HG03575 (cell line): ENCODE measurements around the gene PTGS2.
"Not testable (repeated sequence)": the region's sequence is repeated elsewhere in the genome, so short reads cannot be mapped to it uniquely, and the experiment has no call there.

ENCODE experiments used
- ATAC-seq: cut with Tn5 transposase; IDR thresholded peaks from one replicate; pipeline ENCODE4 v1.9.1; 2021; ENCODE audit not compliant: unreplicated experiment, insufficient number of reproducible peaks, low FRiP score; ENCODE audit errors: extremely low read depth

PTGS2 gene

DNA sequence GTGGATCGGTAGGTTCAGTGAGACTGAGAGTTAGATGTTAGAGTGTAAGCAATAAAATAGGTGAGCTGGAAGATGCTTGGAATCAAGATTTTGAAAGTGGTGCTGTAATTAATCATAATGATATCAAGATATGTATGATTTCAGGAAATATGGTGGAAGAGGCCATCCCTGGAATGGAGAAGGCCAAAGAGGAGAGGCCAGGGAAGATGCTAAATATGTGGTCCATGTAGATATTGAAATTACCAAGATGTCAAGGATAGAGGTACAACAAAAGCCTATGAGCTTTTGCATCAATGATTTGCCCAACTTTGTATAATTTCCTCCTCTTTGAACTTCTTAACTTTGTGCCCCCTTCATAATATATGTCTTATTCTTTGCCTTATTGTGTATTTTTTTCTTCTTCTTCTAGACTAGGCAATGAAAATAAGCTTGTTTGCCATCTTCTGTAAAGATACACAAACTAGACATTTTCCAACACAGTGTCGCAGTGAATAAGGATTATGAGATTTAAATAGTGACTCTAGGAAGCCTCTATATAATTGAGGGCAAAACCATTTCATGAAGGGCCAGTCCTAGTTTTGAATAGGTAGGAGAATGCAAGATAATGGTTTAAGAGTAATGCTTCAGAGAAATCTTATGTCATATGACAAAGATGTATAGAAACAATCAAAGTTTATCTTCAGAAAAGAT, 8.9 kb downstream of the PTGS2 start:
- ATAC-seq: no peak

DNA sequence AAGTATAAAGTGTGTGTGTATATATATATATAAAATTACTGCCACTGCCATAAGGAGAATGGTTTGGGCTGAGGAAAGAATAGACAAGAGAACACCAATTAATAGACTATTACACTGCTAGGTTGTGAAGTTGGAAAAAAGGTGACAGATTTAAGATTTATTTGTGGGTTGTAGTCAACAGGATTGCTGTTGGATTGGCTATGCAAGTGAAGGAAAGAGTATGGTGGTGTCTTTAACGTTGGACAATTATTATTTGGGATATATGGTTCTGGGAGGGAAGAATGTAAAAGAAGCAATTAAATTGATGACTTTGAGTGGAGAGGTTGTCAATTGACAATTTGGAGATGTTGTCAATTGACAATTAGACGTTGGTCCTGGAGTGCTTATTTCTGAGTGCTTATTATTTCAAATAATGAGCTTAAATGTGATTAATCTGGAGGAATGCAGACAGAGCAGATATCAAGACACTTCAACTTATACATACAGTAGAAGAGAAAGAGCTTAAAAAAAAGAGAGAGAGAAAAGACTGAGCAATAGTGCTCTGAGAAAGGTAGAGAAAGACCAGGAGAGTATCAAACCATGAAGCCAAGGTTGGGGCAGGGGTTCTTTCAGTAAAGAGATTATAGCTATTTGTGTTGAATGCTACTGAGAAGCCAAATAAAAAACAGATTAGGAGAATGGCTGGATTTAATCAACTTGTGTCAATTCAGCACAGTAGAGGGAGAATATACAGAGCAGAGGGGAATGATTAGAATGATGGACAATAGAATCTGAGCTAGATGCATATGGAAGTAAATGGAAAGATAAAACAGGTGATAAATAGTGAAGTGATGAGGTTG, 9.7 kb downstream of the PTGS2 start:
- ATAC-seq: no peak

DNA sequence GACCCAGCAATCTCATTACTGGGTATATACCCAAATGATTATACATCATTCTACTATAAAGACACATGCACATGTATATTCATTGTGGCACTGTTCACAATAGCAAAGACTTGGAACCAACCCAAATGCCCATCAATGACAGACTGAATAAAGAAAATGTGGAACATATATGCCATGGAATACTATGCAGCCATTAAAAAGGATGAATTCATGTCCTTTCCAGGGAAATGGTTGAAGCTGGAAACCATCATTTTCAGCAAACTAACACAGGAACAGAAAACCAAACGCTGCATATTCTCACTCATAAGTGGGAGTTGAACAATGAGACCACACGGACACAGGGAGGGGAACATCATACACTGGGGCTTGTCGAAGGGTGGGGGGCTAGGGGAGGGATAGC, 10.4 kb downstream of the PTGS2 start:
- not testable (repeated sequence) for ATAC-seq

DNA sequence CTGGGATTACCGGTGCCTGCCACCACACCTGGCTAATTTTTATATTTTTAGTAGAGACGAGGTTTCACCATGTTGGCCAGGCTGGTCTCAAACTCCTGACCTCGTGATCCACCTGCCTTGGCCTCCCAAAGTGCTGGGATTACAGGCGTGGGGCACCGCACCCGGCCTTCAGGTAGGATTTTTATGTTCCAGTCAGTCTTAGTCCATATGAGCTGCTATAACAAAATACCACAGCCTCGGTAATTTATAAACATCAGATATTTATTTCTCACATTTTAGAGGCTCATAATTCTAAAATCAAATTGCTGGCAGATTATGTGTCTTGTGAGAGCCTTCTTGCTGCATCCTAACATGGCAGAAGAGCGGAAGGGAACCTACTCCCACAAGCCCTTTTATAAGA, 16.0 kb downstream of the PTGS2 start:
- not testable (repeated sequence) for ATAC-seq

DNA sequence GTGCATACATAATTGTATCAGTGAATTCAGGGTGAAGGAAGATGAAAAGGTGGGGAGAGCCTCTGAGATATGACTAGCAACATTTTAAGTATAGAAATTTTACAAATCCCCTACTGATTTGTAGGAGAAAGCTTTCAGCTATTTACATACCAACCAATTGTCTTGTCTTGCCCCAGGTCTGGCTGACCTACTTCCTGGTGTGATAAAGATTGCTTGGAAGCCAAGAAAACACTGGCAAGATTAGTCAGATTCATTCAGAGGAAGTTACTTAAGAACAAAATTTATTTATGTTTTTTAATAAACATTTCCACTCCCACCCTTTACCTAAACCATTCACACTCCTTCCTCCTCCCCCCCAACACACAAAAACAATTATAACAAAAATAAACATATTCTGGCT, 17.5 kb downstream of the PTGS2 start:
- no peak for ATAC-seq

DNA sequence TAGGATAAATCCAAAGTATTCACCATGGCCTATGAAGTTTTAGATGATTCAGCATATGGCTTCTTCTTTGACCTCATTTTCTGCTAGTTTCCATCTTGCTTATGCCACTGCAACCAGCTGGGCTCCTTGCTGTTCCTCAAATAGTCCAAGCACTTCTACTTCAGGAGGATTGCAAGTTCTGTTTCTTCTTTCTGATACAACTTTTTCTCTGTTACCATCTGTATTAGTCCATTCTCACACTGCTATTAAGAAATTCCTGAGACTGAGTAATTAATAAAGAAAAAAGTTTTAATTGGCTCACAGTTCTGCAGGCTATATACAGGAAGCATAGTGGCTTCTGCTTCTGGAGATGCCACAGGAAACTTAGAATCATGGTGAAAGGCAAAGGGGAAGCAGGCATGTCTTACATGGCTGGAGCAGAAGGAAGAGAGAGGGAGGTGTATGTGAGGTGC, 20.3 kb downstream of the PTGS2 start:
- no peak for ATAC-seq

DNA sequence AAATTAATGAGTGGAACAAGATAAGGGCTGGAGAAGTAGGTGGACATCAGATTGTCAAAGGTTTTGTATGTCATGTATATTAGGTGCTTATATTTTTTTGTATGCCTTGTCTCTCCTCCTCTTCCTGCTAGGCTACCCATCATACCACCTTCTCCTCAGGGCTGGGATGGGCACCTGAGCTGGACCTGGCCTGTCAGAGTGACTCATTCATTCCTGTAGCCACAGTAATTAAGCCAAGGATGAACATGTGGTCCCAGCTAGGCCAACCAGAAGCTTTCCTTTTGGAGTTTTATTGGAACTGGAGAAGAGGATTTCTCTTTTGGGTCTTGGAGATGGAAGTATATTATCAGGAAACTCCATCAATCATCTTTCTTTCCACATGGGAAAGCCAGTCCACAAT, 21.2 kb downstream of the PTGS2 start:
- no peak for ATAC-seq

DNA sequence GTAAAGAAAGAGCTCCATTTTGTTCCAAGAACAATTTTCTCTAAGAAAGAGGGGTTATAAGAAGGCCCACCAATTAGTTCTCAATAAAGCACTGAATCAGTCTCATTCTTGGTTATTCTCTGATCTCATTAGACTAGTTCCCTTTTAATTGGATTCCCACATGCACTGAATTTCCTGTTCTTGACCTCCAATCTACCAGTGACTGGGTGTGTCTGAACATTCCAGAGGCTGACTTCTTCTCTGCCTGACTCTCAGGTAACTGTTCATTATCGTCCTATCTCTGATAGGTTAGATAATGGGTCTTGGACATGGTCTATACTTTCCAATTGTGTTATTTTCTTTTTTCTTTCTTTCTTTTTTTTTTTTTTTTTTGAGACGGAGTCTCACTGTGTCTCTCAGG, 22.7 kb downstream of the PTGS2 start:
- no peak for ATAC-seq

DNA sequence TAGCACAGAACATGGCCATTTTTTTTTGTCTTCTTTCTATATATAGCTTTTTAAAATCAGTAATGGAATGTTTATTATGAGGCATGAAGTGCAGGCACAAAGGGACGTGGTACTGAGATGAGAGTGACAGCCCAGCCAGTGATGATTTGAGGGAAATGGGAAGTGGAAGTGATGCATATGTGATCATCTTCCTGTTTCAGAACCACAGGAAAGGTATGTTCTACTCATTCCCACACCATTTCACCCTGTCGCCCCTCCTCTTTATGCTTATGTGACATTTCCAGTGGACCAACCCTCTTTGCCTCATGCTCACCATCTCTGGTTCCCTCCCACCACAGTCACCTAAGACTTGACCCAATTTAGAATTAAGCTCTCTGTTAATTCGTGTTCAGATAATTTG, 24.3 kb downstream of the PTGS2 start:
- no peak for ATAC-seq

DNA sequence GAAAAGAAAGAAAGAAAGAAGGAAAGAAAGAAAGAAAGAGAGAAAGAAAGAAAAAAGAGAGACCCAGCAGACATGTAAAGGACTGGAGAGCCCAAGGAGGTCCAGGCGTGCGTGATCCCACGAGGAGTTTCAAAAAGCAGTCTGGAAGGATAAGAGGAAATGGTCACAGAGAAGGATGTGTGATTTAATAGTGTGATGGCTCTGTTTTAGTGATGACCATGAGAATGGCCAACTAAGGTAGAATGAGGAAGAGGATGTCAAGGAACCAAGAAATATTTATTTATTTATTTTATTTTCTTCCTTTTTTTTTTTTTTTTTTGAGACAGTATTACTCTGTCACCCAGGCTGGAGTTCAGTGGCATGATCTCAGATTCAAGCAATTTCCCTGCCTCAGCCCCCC, 25.5 kb downstream of the PTGS2 start:
- ATAC-seq: no peak

DNA sequence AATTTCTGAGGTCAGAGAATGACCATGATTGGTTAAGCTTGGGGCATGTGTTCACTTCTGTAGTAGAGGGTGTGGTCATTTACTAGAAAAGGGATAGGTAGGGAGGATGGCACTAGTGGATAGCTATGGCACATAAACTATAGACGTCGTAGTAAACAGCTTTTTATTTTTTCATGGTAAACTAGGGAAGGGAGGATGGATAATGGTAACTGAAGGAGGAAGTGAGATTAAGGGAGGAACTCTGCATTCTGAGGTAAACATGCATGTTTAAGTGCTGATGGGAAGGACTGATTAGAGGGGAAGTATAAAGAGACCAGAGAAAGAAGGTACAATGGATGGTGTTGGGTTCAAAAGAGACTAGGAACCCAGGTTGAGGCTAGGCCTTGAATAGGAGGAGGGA, 26.9 kb downstream of the PTGS2 start:
- ATAC-seq: no peak

DNA sequence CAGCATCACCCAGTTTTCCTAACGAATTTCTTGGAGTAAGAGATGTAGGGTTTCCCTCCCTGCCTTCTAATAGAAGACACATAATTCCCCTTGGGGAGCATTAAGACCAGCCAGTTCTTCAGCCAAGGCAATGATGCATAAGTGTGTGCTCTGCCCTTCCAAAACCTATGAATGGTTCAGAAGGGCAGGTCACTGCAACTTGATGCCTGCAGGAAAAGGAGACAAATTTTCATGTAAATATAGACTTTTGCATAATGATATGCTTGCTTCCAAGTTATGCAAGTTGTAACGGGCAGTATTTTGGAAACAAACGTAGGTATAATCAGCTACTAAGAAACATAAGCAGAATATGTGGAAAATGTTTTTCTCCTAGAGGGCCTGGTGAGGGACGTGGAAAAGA, 31.6 kb downstream of the PTGS2 start:
- ATAC-seq: no peak

DNA sequence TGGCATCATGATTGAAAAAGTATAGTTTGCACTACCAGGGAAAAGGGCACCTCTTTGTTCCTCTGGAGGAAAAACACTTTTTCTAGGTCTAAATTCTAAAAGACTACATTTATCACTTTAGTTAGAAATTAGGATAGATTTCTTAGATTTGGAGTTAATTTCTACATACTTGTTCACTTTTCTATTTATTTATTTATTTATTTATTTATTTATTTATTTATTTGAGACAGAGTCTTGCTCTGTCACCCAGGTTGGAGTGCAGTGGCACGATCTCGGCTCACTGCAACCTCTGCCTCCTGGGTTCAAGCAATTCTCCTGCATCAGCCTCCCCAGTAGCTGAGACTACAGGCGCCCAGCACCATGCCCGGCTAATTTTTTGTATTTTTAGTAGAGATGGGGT, 32.2 kb downstream of the PTGS2 start:
- ATAC-seq: not testable (repeated sequence)

DNA sequence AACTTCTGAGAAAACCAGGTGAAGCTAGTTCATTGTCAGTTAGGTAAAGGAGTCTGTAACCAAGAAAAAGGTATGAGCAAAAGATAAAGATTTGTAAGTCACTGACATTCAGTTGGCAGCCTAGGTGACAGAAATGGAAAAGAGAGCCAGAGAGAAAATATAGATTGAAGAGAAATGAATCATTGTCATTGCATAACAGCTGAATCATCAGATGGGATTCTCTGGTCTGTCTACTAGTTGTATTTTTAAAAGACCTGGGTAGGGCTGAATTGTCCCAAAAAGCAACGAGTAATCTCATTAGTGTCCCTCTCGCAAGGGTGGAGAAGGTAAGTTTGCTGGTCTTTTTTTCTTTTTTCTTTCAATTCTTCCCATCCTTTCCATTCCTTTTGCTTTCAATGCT, 36.6 kb downstream of the PTGS2 start:
- no peak for ATAC-seq

DNA sequence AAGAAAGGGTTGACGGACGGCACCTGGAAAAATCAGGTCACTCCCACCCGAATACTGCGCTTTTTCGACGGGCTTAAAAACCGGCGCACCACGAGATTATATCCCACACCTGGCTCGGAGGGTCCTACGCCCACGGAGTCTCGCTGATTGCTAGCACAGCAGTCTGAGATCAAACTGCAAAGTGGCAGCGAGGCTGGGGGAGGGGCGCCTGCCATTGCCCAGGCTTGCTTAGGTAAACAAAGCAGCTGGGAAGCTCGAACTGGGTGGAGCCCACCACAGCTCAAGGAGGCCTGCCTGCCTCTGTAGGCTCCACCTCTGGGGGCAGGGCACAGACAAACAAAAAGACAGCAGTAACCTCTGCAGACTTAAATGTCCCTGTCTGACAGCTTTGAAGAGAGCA, 42.7 kb downstream of the PTGS2 start:
- ATAC-seq: not testable (repeated sequence)

DNA sequence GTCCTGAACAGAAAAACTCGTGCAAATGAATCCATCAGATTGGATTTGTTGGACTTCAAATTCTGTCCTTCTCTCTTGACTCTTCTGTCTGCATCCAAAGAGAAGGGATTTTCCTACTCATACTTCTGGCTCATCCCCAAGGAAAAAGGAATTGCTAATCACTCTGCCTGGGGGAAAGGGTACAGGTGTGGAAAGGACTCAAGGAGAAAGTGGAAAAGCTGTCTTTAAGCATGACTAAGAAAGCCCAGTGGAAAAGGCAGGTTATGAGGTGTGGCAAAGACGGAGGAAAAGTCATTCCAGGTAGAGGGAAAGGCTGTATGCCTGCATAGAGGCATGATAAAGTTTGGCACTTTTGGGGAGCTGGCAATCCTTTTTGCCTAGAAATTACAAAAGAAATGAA, 43.4 kb downstream of the PTGS2 start:
- no peak for ATAC-seq

DNA sequence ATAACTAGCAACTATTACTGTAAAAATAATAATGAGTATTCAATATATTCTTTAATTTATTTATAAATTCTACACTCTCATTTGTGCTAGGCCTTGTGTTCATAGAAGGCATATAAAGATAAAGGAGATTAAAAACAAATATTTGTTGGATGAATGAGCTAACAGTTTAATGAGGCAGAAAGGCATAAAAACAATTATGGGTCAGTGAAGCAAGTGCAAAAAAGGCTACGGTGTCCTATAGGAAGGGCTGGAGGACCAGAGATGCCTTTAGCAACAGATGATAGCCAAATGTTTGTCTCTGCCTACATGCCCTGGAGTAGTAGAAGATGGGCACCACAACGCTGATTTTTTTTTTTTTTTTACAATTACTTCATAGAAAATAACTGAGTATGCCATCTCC, 45.7 kb downstream of the PTGS2 start:
- no peak for ATAC-seq

DNA sequence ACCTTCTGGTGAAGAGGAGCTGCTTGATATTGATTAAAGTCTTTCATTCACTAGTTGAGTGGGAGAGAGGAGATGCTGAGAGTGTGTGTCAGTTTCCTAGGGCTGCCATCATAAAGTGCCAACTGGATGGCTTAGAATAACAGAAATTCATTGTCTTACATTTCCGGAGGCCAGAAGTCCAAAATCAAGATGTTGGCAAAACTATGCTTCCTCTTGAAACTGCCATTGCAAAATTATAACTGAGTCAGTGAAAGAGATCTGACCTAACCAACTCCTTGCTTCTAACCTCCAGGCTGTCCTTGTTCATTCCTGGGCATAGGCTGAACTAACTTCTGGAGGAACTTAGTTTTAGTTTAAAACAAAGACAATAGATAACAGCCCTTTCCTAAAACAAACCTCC, 47.1 kb downstream of the PTGS2 start:
- ATAC-seq: no peak

DNA sequence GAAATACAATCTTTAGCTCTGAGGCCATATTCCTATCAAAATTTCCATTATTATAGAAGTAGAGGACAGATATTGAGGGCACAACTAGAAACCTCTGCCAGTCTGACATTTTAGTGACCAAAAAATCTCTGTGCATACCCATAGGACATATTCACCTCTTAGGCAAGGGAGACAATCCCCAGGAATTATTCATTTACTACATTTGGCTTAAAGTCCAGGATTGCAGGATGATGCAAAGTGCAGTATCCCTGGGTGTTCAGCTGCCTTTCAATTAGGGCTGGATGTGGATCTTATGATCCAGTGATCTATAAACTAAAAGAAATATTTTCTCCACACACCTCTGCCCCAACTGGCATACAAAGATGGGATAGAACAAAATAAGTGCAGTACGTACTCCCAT, 50.9 kb downstream of the PTGS2 start:
- ATAC-seq: no peak

DNA sequence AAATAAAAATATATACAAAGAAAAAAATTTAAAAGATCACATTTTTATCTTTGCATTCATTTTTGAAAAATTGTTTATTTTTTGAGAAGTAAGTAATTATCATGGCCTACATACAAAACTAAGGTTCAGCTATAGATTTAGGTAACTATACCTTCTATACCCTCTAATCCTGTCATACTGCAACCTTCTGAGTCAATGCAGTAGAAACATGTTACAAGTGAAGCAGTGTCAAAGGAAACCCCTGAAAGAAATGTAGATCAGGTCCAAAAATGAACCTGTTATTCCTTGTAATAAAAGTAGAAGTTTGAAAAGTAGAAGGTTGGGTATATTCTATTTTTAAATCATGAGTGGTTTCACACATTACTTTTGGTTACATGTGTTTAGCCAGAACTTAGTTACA, 51.3 kb downstream of the PTGS2 start:
- no peak for ATAC-seq

DNA sequence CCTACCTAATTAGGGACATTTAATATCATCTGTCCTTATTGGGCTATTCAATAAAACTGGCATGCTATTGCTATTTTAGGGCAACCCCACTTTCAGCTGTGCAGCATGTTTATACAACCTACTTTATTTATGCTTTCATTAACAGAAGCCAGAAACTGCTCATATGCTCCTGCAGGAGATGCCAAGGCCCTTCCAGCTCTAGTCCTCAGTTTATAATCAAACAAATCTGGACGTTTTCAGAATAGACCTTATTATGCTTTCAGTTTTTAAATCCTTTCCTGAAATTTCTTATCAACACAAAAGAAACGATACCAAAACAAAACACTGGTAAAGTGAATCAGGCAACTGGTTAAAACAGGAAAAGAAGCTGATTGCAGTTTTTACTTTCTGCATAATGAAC, 53.2 kb downstream of the PTGS2 start:
- no peak for ATAC-seq
